CD4-positive, alpha-beta T cell treated with Interleukin-12 subunit alpha and Interleukin-12 subunit beta, for 1 hour (primary cell): ENCODE results near the gene NSD2.
A peak's percentile ranks its signal among the peaks of the same experiment; 100 is the strongest.
"Not testable (repeated sequence)": the region's sequence is repeated elsewhere in the genome, so short reads cannot be mapped to it uniquely, and the experiment has no call there.

ENCODE experiments used
- DNase-seq: peaks from one replicate; pipeline ENCODE4 v3.0.0-alpha.2; 2020

Gene NSD2

GRCh38 chr4:1870578-1871443, at the start of gene NSD2:
Gene NSD2 (plus strand): TSS chr4:1871393. CDS start chr4:1900655, 29,262 bp downstream.
- peak; percentile 94 for DNase-seq

- DNase-seq: no peak
Measured at GRCh38 chr4:1821679-1822567, 49.3 kb upstream of the NSD2 start.

GRCh38 chr4:1822568-1823544, 48.3 kb upstream of the NSD2 start:
- DNase-seq: no peak

GRCh38 chr4:1823545-1823932, 47.7 kb upstream of the NSD2 start:
- no peak for DNase-seq

GRCh38 chr4:1824746-1825145, 46.4 kb upstream of the NSD2 start:
- DNase-seq: no peak

GRCh38 chr4:1825326-1825725, 45.9 kb upstream of the NSD2 start:
- DNase-seq: no peak

GRCh38 chr4:1826531-1827350, 44.5 kb upstream of the NSD2 start:
- no peak for DNase-seq

- no peak for DNase-seq
Measured at GRCh38 chr4:1830234-1830633, 41.0 kb upstream of the NSD2 start.

- no peak for DNase-seq
Measured at GRCh38 chr4:1830642-1831228, 40.5 kb upstream of the NSD2 start.

- DNase-seq: no peak
Measured at GRCh38 chr4:1831331-1831730, 39.9 kb upstream of the NSD2 start.

GRCh38 chr4:1832690-1833089, 38.5 kb upstream of the NSD2 start:
- DNase-seq: no peak

GRCh38 chr4:1833307-1834046, 37.7 kb upstream of the NSD2 start:
- DNase-seq: no peak

- no peak for DNase-seq
Measured at GRCh38 chr4:1834047-1834775, 37.0 kb upstream of the NSD2 start.

GRCh38 chr4:1835836-1836235, 35.4 kb upstream of the NSD2 start:
- not testable (repeated sequence) for DNase-seq

- no peak for DNase-seq
Measured at GRCh38 chr4:1836650-1837049, 34.5 kb upstream of the NSD2 start.

- DNase-seq: no peak
Measured at GRCh38 chr4:1837069-1837468, 34.1 kb upstream of the NSD2 start.

- DNase-seq: no peak
Measured at GRCh38 chr4:1839282-1839681, 31.9 kb upstream of the NSD2 start.

GRCh38 chr4:1841201-1841886, 29.8 kb upstream of the NSD2 start:
- no peak for DNase-seq

GRCh38 chr4:1841887-1842210, 29.3 kb upstream of the NSD2 start:
- DNase-seq: no peak
